Kidney (tissue), 14 donors: ENCODE data around the gene ACTC1. TPM values are rescaled to one million over a fixed set of nuclear protein-coding genes. Genes with fewer than 3 reads are reported as not detected.

Experiments
- DNase-seq, 5 donors: peaks; one replicate each; pipeline ENCODE4 v3.0.0-alpha.2; 2013 to 2020
- FAIRE-seq: peaks from 2 replicates; lab custom pipeline; 2012; peaks lifted over from hg19 to GRCh38; lab: Jason Lieb, UNC
- H3K27ac ChIP-seq, 2 donors: one replicate each; pipeline ENCODE4 v1.7.0; 2013; ENCODE audit warnings: low read depth in 2 of 2, low read length in 2 of 2, inconsistent platforms in 1 of 2
- H3K27me3 ChIP-seq: one replicate; pipeline ENCODE4 v1.7.1; 2013; ENCODE audit warnings: low read length, inconsistent platforms; ENCODE audit not compliant: control insufficient read depth, insufficient read depth
- H3K36me3 ChIP-seq, 3 donors: one replicate each; pipeline versions ENCODE4 v1.7.0 to v1.7.1; 2013; ENCODE audit warnings: low read length in 3 of 3, control low read depth in 1 of 3, inconsistent platforms in 1 of 3; ENCODE audit not compliant: insufficient read depth in 3 of 3, control insufficient read depth in 2 of 3
- H3K4me1 ChIP-seq, 3 donors: one replicate each; pipeline versions ENCODE4 v1.7.0 to v1.7.1; 2013; ENCODE audit warnings: low read length in 3 of 3, inconsistent platforms in 1 of 3, low read depth in 1 of 3; ENCODE audit not compliant: control insufficient read depth in 2 of 3, insufficient read depth in 2 of 3
- H3K4me3 ChIP-seq, 3 donors: one replicate each; pipeline versions ENCODE4 v1.7.0 to v1.8.1; 2013; ENCODE audit warnings: low read length in 3 of 3, control low read depth in 1 of 3, inconsistent platforms in 1 of 3
- H3K9ac ChIP-seq, 3 donors: one replicate each; pipeline versions ENCODE4 v1.7.0 to v1.7.1; 2013; ENCODE audit warnings: low read length in 3 of 3, control low read depth in 1 of 3, inconsistent platforms in 1 of 3
- H3K9me3 ChIP-seq, 3 donors: one replicate each; pipeline versions ENCODE4 v1.7.0 to v1.7.1; 2013; ENCODE audit warnings: low read length in 3 of 3, control low read depth in 1 of 3, inconsistent platforms in 1 of 3; ENCODE audit not compliant: control insufficient read depth in 2 of 3, insufficient read depth in 1 of 3
- CTCF ChIP-seq: IDR thresholded peaks from 3 replicates; pipeline ENCODE4 v1.5.1; 2012; ENCODE audit warnings: mild to moderate bottlenecking, moderate library complexity, borderline replicate concordance; ENCODE audit not compliant: insufficient read depth; ENCODE audit errors: extremely low read depth
- intact Hi-C: fragments of 100-400 bp; cut with DNase I; formaldehyde crosslinking; loops from one replicate; pipeline ENCODE4 v1.11.1; 2022
- polyA plus RNA-seq: library from polyadenylated mRNA; stranded (reverse); fragments of 350-450 nt; fragmentation: Illumina TruSeq; extraction: RNeasy Lipid Tissue Mini Kit (QIAGEN cat#74804); gene quantifications from one replicate; pipeline ENCODE4 v1.2.3, GENCODE V29; 2014; ENCODE audit warnings: low read depth, low replicate concordance; ENCODE audit not compliant: insufficient read depth
- total RNA-seq: library from RNA; stranded (reverse); fragmentation: NEBNext Ultra II Directional; extraction: Animal tissue kit (Norgen Biotek cat#: 25700); gene quantifications from one replicate; pipeline ENCODE4 v1.2.1, GENCODE V29; 2021
- donor health status: control.
- donor health status: control.
- donor health status: control.
- donor health status: control.
- donor health status: control.
- donor health status: DM: yes; HTN: yes; CAD: no.
- donor health status: Normal renal cell carcinoma (clear cell type).

ACTC1 gene
- total and polyA plus RNA-seq, 2 donors from 2014 or later: 7.4 to 25.0 TPM

GRCh38 chr15:34776606-34777105, 18.7 kb downstream of the ACTC1 start:
- DNase-seq: no peak
- Histone ChIP-seq H3K9me3 (no peaks in the 10 kb centered on the region), H3K9ac (no peak overlapping the region), H3K4me1 (no peaks in the 10 kb centered on the region), H3K36me3 (no peaks in the 10 kb centered on the region), H3K27me3 (no peaks in the 10 kb centered on the region), H3K4me3 (no peak overlapping the region), H3K27ac (no peak overlapping the region)
- no peak for FAIRE-seq
- intact Hi-C loops: no loop called here
- no peak for TF ChIP-seq CTCF

DNA sequence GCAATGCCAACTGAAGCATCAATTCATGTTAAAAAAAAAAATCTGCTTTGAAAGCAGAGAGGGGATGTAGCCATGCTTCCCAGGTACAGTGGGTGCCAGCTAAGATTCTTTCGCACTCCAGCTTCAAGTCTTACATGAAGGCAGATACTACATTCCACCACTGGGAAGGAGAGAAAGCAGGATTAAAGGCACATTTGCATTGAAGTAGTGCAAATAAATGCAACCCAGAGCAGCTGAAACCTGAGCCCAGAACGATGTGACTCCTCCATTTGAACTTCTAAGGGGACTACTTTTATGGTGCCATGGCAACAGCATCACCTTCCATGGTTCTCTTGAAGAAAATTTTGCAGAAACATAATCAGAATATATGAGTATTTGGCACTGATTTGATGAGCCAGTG, 21.4 kb downstream of the ACTC1 start:
- FAIRE-seq (no peak), DNase-seq (no peak)
- Histone ChIP-seq H3K9ac (no peak overlapping the region), H3K4me3 (no peak overlapping the region), H3K27ac (no peak overlapping the region), H3K36me3 (no peaks in the 10 kb centered on the region), H3K27me3 (no peaks in the 10 kb centered on the region), H3K4me1 (no peaks in the 10 kb centered on the region), H3K9me3 (no peaks in the 10 kb centered on the region)
- no peak for TF ChIP-seq CTCF
- intact Hi-C loops: no loop called here

- intact Hi-C loops: no loop called here
- H3K4me3 ChIP-seq: no peak overlapping the region
- no peaks in the 10 kb centered on the region for H3K9me3 ChIP-seq
- H3K4me1 ChIP-seq: no peaks in the 10 kb centered on the region
- no peaks in the 10 kb centered on the region for H3K27me3 ChIP-seq
- no peak for TF ChIP-seq CTCF
- H3K9ac ChIP-seq: no peak overlapping the region
- H3K27ac ChIP-seq: no peak overlapping the region
- no peaks in the 10 kb centered on the region for H3K36me3 ChIP-seq
- FAIRE-seq: no peak
- DNase-seq: no peak
These were observed 22.3 kb downstream of the ACTC1 start for GRCh38 chr15:34773013-34773412.

GRCh38 chr15:34772312-34772711, 23.0 kb downstream of the ACTC1 start:
- no peak for TF ChIP-seq CTCF
- no peaks in the 10 kb centered on the region for H3K36me3 ChIP-seq
- H3K4me1 ChIP-seq: no peaks in the 10 kb centered on the region
- FAIRE-seq: no peak
- intact Hi-C loops: no loop called here
- H3K9ac ChIP-seq: no peak overlapping the region
- no peak overlapping the region for H3K4me3 ChIP-seq
- H3K27me3 ChIP-seq: no peaks in the 10 kb centered on the region
- no peak overlapping the region for H3K27ac ChIP-seq
- no peak for DNase-seq
- H3K9me3 ChIP-seq: no peaks in the 10 kb centered on the region
